ENCODE data around the gene RNGTT.
"Not testable (repeated sequence)": the region's sequence is repeated elsewhere in the genome, so short reads cannot be mapped to it uniquely, and the experiment has no call there.

Gene RNGTT

DNA sequence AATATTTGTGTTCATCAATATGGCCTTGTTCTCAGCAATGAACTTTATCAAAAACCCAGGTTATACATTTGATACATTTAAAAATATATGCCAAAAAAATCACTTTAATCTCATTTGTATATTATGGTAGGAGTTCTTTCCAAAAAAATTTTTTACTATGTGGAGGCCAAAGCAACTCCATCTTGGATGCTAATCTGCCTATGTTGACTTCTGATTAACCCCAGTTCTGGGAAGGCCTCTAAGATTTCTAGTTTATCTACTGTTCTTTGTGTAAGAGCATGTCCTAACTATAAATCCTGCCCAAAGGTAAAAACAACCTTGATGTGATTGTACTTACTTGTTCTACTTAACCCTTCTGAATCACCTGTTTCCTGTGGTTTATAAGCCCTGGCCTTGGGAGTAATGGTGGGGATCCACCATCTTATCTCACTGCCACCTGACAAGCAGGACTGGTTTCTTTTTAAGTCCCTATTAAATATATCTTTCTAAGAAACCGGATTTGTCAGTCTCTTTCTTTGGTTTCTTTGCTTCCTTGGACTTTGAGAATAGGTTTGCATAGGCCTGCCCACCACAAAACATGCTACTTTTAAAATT, 46.7 kb downstream of the RNGTT start:
- TF ChIP-seq TAF1 (IDR thresholded peaks at IDR 0.05; ENCODE audit: low read depth, low read length) (no peak), SPI1 (IDR thresholded peaks at IDR 0.05; ENCODE audit: low read depth, low read length) (no peak), PAX5 (IDR thresholded peaks at IDR 0.05; ENCODE audit: insufficient read depth, low read length, severe bottlenecking) (no peak), POU2F2 (IDR thresholded peaks at IDR 0.05; ENCODE audit: low read depth, low read length) (no peak), POLR2AphosphoS5 (IDR thresholded peaks at IDR 0.05; ENCODE audit: low read depth, low read length) (no peak), POLR2A (IDR thresholded peaks at IDR 0.05; ENCODE audit: low read depth, low read length) (no peak)
- DNase-seq (ENCODE audit: insufficient read length, low spot score) (no peak), FAIRE-seq (no peak)

- FAIRE-seq (no peak), DNase-seq (ENCODE audit: insufficient read length, low spot score) (no peak)
- TF ChIP-seq SPI1 (IDR thresholded peaks at IDR 0.05; ENCODE audit: low read depth, low read length) (no peak), POU2F2 (IDR thresholded peaks at IDR 0.05; ENCODE audit: low read depth, low read length) (no peak), POLR2AphosphoS5 (IDR thresholded peaks at IDR 0.05; ENCODE audit: low read depth, low read length) (no peak), TAF1 (IDR thresholded peaks at IDR 0.05; ENCODE audit: low read depth, low read length) (no peak), PAX5 (IDR thresholded peaks at IDR 0.05; ENCODE audit: insufficient read depth, low read length, severe bottlenecking) (no peak)
Measured at GRCh38 chr6:88914895-88915598, 48.4 kb downstream of the RNGTT start.

- TF ChIP-seq POU2F2 (IDR thresholded peaks at IDR 0.05; ENCODE audit: low read depth, low read length) (no peak), POLR2A (IDR thresholded peaks at IDR 0.05; ENCODE audit: low read depth, low read length) (no peak), TAF1 (IDR thresholded peaks at IDR 0.05; ENCODE audit: low read depth, low read length) (no peak), POLR2AphosphoS5 (IDR thresholded peaks at IDR 0.05; ENCODE audit: low read depth, low read length) (no peak), PAX5 (IDR thresholded peaks at IDR 0.05; ENCODE audit: insufficient read depth, low read length, severe bottlenecking) (no peak), SPI1 (IDR thresholded peaks at IDR 0.05; ENCODE audit: low read depth, low read length) (no peak)
- FAIRE-seq = no peak
- no peak for DNase-seq (ENCODE audit: insufficient read length, low spot score)
Measured at GRCh38 chr6:88914180-88914579, 49.2 kb downstream of the RNGTT start.

- DNase-seq (ENCODE audit: insufficient read length, low spot score) (no peak), FAIRE-seq (peak; percentile 13)
- TF ChIP-seq POLR2AphosphoS5 (IDR thresholded peaks at IDR 0.05; ENCODE audit: low read depth, low read length) (no peak), POU2F2 (IDR thresholded peaks at IDR 0.05; ENCODE audit: low read depth, low read length) (no peak), PAX5 (IDR thresholded peaks at IDR 0.05; ENCODE audit: insufficient read depth, low read length, severe bottlenecking) (no peak), TAF1 (IDR thresholded peaks at IDR 0.05; ENCODE audit: low read depth, low read length) (no peak), POLR2A (IDR thresholded peaks at IDR 0.05; ENCODE audit: low read depth, low read length) (no peak), SPI1 (IDR thresholded peaks at IDR 0.05; ENCODE audit: low read depth, low read length) (no peak)
Measured at GRCh38 chr6:88913471-88913870, 49.9 kb downstream of the RNGTT start.

DNA sequence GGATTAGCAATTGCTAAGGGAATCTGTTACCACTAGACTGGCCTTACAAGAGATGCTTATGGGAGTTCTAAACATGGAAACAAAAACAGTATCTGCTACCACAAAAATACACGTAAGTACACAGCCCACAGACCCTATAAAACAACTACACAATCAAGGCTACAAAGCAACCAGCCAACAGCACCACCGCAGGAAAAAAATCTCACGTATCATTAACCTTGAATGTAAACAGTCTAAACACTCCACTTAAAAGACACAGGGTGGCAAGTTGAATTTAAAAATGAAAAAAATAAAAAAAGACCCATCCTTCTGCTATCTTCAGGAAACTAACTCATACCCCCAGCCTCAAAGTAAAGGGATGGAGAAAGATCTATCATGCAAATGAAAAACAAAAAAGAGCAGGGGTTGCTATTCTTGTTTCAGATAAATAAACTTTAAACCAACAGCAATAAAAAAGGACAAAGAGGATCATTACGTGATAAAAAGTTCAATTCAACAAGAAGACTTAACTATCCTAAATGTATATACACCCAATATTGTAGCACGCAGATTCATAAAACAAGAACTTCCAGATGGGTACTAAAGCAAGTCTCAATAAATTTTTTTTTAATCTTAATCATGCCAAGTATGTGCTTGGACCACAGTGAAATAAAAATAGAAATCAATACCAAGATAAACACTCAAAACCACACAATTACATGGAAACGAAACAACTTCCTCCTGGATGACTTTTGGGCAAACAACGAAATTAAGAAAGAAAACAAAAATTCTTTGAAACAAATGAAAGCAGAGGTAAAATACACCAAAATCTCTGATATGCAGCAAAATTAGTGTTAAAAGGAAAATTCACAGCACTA, 52.3 kb downstream of the RNGTT start:
- DNase-seq (ENCODE audit: insufficient read length, low spot score) (no peak), FAIRE-seq (no peak)
- no peak for TF ChIP-seq POLR2AphosphoS5 (IDR thresholded peaks at IDR 0.05; ENCODE audit: low read depth, low read length)
- no peak for TF ChIP-seq TAF1 (IDR thresholded peaks at IDR 0.05; ENCODE audit: low read depth, low read length)
- TF ChIP-seq PAX5 (IDR thresholded peaks at IDR 0.05; ENCODE audit: insufficient read depth, low read length, severe bottlenecking) = no peak
- TF ChIP-seq SPI1 (IDR thresholded peaks at IDR 0.05; ENCODE audit: low read depth, low read length) = no peak

- TF ChIP-seq SPI1 (IDR thresholded peaks at IDR 0.05; ENCODE audit: low read depth, low read length) (no peak), PAX5 (IDR thresholded peaks at IDR 0.05; ENCODE audit: insufficient read depth, low read length, severe bottlenecking) (no peak), TAF1 (IDR thresholded peaks at IDR 0.05; ENCODE audit: low read depth, low read length) (no peak), POLR2AphosphoS5 (IDR thresholded peaks at IDR 0.05; ENCODE audit: low read depth, low read length) (no peak), POU2F2 (IDR thresholded peaks at IDR 0.05; ENCODE audit: low read depth, low read length) (no peak), POLR2A (IDR thresholded peaks at IDR 0.05; ENCODE audit: low read depth, low read length) (no peak)
- FAIRE-seq = no peak
- DNase-seq (ENCODE audit: insufficient read length, low spot score) = no peak
Measured at GRCh38 chr6:88908598-88909548, 54.5 kb downstream of the RNGTT start.

GRCh38 chr6:88907148-88907547, 56.3 kb downstream of the RNGTT start:
- peak; percentile 40 for FAIRE-seq
- DNase-seq (ENCODE audit: insufficient read length, low spot score) = not testable (repeated sequence)

DNA sequence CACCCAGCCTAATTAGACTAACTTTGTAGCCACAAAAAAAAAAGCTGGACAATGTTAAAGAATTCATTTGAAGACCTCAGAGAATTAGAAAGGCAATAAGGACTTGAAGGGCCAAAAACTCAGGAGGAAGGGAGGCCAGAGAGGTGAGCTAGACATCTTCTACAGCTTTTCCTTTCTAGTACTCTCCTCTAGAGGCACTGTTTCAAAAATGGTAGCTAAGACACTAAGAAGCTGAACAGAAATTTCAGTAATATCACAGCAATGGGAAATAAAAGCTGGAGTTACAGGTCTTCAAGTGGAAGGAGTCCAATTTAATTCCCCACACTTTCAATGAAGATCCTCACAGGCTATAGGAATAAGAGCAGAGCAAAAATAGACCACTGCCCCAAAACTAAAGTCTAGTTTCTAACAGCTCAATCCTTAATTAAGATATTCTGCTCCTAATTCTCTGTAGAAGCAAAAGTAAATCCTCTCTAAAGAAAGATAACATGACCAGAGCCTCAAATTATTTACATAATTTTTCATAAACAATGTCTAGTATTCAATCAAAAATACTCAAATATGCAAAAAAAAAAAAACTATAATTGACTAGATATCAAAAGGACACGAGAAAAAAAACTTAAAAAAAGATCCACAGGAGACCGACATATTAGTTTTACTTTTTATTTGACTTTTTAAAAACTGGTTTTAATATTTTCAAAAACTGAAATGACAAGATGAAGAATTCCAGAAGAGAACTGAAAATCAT, 63.7 kb downstream of the RNGTT start:
- TF ChIP-seq PAX5 (IDR thresholded peaks at IDR 0.05; ENCODE audit: insufficient read depth, low read length, severe bottlenecking) (no peak), TAF1 (IDR thresholded peaks at IDR 0.05; ENCODE audit: low read depth, low read length) (no peak), SPI1 (IDR thresholded peaks at IDR 0.05; ENCODE audit: low read depth, low read length) (no peak), POLR2AphosphoS5 (IDR thresholded peaks at IDR 0.05; ENCODE audit: low read depth, low read length) (no peak)
- DNase-seq (ENCODE audit: insufficient read length, low spot score) (no peak), FAIRE-seq (no peak)

All from GM12891 (cell line).